Measurements from ENCODE around the gene DEF6. TPM values are rescaled to one million over a fixed set of nuclear protein-coding genes. Genes with fewer than 3 reads are reported as not detected.

Gene DEF6
- total and polyA plus RNA-seq, 4 donors = 11.2 to 28.6 (median 19.0) TPM

DNA sequence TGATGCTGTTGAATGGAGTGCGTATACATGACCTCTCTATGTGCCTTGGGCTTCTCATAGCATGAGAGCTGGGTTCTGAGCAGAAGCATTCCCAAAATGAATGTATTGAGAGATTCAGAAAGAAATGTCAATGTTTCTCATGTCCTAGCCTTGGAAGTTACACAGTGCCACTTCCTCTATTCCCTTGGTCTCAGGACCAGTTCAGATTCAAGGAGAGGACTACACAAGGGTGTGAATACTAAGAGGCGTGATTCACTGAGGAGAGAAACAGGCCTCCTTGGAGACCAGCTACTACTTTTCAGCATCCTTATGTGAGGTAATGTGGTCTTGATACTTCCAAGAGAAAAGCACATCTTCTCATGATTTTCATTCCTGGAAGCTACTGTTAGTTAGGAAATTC lies 55.1 kb downstream of the DEF6 start:
- Histone ChIP-seq H3K4me3 (no peak overlapping the region), H3K27me3 (ENCODE audit: control insufficient read depth in 3 of 3, insufficient read depth in 3 of 3, low read length in 2 of 3) (no peaks in the 10 kb centered on the region), H3K27ac (ENCODE audit: low read depth in 1 of 2, low read length in 1 of 2) (no peak overlapping the region), H3K4me1 (ENCODE audit: control insufficient read depth in 5 of 5, insufficient read depth in 5 of 5, low read length in 5 of 5) (peaks cover 0 to 1% (median 0%) of the 10 kb centered on the region in 5 donors), H3K9me3 (ENCODE audit: control insufficient read depth in 4 of 4, insufficient read depth in 3 of 4, low read length in 3 of 4) (no peaks in the 10 kb centered on the region), H3K9ac (ENCODE audit: insufficient read depth in 1 of 2, low read length in 2 of 2) (no peak overlapping the region), H3K36me3 (ENCODE audit: control insufficient read depth in 4 of 4, insufficient read depth in 4 of 4, low read length in 4 of 4) (peaks cover 7 to 39% (median 22%) of the 10 kb centered on the region in 4 donors)
- DNase-seq (no peak), ATAC-seq (ENCODE audit: insufficient read depth, low FRiP score) (no peak)
- TF ChIP-seq, protein P1, sequence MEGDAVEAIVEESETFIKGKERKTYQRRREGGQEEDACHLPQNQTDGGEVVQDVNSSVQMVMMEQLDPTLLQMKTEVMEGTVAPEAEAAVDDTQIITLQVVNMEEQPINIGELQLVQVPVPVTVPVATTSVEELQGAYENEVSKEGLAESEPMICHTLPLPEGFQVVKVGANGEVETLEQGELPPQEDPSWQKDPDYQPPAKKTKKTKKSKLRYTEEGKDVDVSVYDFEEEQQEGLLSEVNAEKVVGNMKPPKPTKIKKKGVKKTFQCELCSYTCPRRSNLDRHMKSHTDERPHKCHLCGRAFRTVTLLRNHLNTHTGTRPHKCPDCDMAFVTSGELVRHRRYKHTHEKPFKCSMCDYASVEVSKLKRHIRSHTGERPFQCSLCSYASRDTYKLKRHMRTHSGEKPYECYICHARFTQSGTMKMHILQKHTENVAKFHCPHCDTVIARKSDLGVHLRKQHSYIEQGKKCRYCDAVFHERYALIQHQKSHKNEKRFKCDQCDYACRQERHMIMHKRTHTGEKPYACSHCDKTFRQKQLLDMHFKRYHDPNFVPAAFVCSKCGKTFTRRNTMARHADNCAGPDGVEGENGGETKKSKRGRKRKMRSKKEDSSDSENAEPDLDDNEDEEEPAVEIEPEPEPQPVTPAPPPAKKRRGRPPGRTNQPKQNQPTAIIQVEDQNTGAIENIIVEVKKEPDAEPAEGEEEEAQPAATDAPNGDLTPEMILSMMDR (IDR thresholded peaks at IDR 0.05; ENCODE audit: control extremely low read depth, extremely low read depth) = no peak
- WGBS, 2 donors = 97 to 100% methylated on average over 2 of the region's 2 CpGs

DNA sequence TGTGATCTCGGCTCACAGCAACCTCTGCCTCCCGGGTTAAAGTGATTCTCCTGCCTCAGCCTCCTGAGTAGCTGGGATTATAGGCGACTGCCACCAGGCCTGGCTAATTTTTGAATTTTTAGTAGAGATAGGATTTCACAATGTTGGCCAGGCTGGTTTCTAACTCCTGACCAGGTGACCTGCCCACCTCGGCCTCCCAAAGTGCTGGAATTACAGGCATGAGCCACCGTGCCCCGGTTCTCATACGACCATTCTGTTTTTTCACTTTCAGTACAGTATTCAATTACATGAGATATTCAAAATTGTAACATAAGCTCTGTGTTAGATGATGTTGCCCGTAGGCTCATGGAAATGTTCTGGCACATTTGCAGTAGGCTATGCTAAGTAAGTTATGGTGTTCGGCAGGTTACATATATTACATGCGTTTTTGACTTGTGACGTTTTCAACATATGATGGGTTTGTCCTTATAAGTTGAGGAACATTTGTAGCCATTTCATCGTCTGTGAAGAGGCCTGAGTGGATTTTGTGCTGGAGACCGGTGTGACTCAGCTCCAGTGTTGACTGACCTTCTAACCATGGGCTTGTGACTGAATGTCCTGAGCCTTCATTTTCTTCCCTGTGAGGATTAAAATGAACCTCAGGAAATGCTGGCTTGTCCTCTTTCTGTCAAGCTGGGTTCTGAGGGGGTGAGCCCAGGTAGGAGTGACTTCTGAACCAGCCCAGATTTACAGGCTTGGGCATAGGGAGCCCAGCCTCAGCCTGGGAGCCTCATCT lies 56.9 kb downstream of the DEF6 start:
- H3K27me3 ChIP-seq (ENCODE audit: control insufficient read depth in 3 of 3, insufficient read depth in 3 of 3, low read length in 2 of 3) = no peaks in the 10 kb centered on the region
- H3K9me3 ChIP-seq (ENCODE audit: control insufficient read depth in 4 of 4, insufficient read depth in 3 of 4, low read length in 3 of 4) = no peaks in the 10 kb centered on the region
- no peak overlapping the region for H3K9ac ChIP-seq (ENCODE audit: insufficient read depth in 1 of 2, low read length in 2 of 2)
- DNase-seq = no peak
- H3K27ac ChIP-seq (ENCODE audit: low read depth in 1 of 2, low read length in 1 of 2) = no peak overlapping the region
- H3K4me3 ChIP-seq = no peak overlapping the region
- H3K36me3 ChIP-seq (ENCODE audit: control insufficient read depth in 4 of 4, insufficient read depth in 4 of 4, low read length in 4 of 4) = peaks cover 4 to 30% (median 21%) of the 10 kb centered on the region in 4 donors
- WGBS, 2 donors = 96% methylated on average over 13 of the region's 13 CpGs
- TF ChIP-seq, protein P1 (IDR thresholded peaks at IDR 0.05; ENCODE audit: control extremely low read depth, extremely low read depth) = no peak
- no peak for ATAC-seq (ENCODE audit: insufficient read depth, low FRiP score)
- peaks cover 0 to 13% (median 0%) of the 10 kb centered on the region in 5 donors for H3K4me1 ChIP-seq (ENCODE audit: control insufficient read depth in 5 of 5, insufficient read depth in 5 of 5, low read length in 5 of 5)

DNA sequence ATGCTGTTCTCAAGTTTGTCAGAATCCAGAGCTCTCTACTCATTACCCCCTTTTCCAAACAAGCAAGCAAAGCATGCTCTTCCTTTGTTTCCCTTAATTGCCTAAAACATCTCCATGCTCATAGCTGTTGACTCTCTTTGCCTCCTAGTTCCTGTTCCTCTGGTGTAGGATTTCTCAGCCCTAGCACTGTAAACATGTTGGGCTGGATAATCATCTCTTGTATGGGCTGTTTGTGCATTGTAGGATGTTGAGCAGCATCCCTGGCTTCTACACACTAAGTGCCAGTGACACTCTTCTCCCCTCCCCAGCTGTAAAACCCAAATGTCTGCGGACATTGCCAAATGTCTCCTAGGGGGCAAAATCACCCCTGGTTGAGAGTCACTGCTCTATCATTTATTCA lies 58.8 kb downstream of the DEF6 start:
- TF ChIP-seq, protein P1 (IDR thresholded peaks at IDR 0.05; ENCODE audit: control extremely low read depth, extremely low read depth) = no peak
- no peak overlapping the region for H3K27ac ChIP-seq (ENCODE audit: low read depth in 1 of 2, low read length in 1 of 2)
- WGBS, 2 donors = 86 to 97% methylated on average over 1 of the region's 1 CpG
- H3K4me3 ChIP-seq = no peak overlapping the region
- no peak for ATAC-seq (ENCODE audit: insufficient read depth, low FRiP score)
- DNase-seq = no peak
- H3K4me1 ChIP-seq (ENCODE audit: control insufficient read depth in 5 of 5, insufficient read depth in 5 of 5, low read length in 5 of 5) = peaks cover 0 to 18% (median 7%) of the 10 kb centered on the region in 5 donors
- no peaks in the 10 kb centered on the region for H3K9me3 ChIP-seq (ENCODE audit: control insufficient read depth in 4 of 4, insufficient read depth in 3 of 4, low read length in 3 of 4)
- H3K27me3 ChIP-seq (ENCODE audit: control insufficient read depth in 3 of 3, insufficient read depth in 3 of 3, low read length in 2 of 3) = no peaks in the 10 kb centered on the region
- peaks cover 4 to 29% (median 20%) of the 10 kb centered on the region in 4 donors for H3K36me3 ChIP-seq (ENCODE audit: control insufficient read depth in 4 of 4, insufficient read depth in 4 of 4, low read length in 4 of 4)
- no peak overlapping the region for H3K9ac ChIP-seq (ENCODE audit: insufficient read depth in 1 of 2, low read length in 2 of 2)
